Putamen (tissue), 1 donor: ENCODE results near the gene PIK3R5.

Source experiments
- DNase-seq: peaks from one replicate; pipeline ENCODE4 v3.0.0-alpha.2; 2016; ENCODE audit warnings: low spot score

PIK3R5 gene

DNA sequence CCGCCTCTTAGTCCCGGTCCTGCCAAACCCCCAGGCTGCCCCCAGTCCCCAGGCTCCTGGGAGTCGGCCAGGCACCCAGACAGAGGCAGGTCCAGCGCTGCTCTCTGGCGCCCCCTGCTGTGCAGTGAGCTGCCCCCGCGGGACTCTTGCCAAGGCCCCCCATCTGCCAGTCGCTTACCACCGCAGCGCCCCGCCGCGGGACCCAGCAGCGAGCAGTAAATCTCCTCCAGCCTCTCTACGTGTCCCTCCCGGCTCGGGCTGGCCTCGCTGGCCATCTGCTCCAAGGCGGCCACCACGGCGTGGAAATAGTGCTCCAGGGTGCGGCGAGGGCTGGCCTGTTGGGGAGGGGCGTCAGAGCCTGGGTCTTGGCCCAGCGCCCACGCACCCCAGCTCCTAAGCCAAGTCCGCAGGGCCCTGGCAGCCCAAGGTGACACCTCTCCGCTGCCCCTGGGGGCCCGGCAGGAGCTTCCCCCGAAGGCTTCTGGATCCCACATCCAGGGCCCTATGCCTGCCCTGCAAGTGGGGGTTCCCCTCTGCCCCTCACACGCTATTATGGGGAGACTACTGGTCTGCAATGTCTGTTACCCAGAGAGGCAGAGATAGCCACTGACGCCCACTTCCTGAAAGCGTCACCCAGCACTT is 132.7 kb downstream of the PIK3R5 start:
- DNase-seq = no peak

DNA sequence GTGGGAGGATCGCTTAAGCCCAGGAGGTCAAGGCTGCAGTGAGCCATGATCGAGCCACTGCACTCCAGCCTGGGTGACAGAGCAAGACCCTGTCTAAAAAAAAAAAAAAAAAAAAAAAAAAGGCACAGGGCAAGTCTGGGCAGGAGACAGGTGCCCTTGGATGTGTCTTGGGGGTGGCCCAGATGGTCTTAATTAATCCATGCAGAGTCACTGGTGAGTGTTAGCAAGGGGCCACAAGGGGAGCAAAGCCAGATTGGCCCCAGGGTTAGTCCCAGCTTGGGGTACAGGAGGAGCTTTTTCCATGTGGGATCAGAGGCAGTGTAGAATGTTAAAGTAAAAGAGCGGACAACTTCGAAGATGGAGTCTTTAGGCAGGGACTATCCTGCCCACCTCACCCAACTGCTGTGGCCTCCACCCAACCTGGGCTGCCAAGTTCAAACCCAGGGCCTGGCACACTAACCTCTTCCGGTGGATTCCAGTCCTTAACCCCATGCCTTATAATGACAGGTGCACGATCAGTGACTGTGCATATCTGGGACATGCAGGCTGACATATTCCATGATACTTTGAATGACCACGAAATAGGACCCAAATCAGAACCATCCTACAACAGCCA is 134.2 kb downstream of the PIK3R5 start:
- DNase-seq = no peak

DNA sequence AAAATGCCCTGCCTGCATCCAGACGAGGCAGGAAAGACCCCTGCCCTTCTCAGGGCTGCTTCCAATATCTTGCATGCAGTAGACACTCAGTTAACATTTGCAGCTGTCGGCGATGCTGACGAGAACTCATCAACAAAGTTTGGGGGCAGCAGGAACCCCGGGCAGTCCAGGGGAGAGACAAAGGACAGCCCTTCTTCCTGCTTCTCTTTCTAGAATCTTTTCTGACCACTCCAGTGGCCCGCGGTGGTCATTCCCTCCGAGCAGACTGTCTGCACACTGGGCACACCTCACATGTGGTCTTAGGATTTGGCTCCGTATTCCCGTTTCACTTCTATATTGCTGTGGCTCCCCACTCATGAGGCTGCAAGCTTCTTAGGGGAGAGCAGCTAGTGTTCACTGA is 135.4 kb downstream of the PIK3R5 start:
- no peak for DNase-seq

DNA sequence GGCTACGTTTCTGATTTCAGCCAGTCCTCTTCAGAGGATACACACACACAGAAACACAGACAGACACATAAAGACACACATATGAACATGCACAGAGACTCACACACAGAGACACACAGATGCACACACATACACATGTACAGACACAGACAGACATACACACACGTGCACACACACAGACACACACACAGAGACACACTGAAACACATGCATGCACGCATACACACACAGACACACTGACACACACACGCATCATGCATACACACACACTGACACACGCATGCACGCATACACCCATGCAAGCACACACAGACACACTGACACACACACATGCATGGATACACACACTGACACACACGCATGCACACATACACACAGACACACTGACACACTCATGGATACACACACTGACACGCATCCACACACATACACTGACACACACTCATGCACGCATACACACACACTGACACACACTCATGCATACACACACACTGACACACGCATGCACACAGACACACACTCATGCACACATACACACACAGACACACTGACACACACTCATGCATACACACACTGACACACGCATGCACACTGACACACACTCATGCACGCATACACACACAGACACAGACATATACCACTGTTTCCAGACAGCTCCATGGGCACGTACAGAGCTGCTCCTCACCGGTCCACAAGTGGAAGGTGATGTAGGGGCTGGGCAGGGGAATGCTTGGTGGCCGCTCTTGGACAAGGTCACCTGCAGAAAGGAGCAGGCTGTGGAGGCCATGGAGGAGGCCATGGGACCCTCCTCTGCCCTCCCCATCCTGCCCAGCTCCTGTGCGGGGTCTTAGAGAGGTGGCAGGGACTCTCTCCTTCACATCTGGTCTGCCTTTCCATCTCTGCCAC is 136.2 kb downstream of the PIK3R5 start:
- no peak for DNase-seq
